Bronchial epithelial cell (primary cell): ENCODE measurements around the gene TRIM46. TPM values are rescaled to one million over a fixed set of nuclear protein-coding genes. Genes with fewer than 3 reads are reported as not detected.
"Not testable (repeated sequence)": the region's sequence is repeated elsewhere in the genome, so short reads cannot be mapped to it uniquely, and the experiment has no call there.

Experiments used
- DNase-seq: peaks from one replicate; pipeline ENCODE4 v3.0.0-alpha.2; 2010; ENCODE audit warnings: low read depth
- FAIRE-seq: peaks from 2 replicates; lab custom pipeline; 2011; peaks lifted over from hg19 to GRCh38; lab: Jason Lieb, UNC
- H3K27me3 ChIP-seq: 2 replicates; pipeline ENCODE4 v1.5.1; 2011; ENCODE audit warnings: low read length; ENCODE audit not compliant: control insufficient read depth, insufficient read depth
- H3K36me3 ChIP-seq: 2 replicates; pipeline ENCODE4 v1.5.1; 2011; ENCODE audit warnings: low read length; ENCODE audit not compliant: control insufficient read depth, insufficient read depth
- H3K4me3 ChIP-seq: 2 replicates; pipeline ENCODE4 v1.5.1; 2011; ENCODE audit warnings: mild to moderate bottlenecking, low read depth, low read length, control low read depth
- CTCF ChIP-seq: IDR thresholded peaks from 2 replicates; pipeline ENCODE4 v1.5.1; 2011; ENCODE audit warnings: mild to moderate bottlenecking, moderate library complexity, low read length, control low read depth, inconsistent platforms; ENCODE audit not compliant: insufficient read depth, severe bottlenecking
- total RNA-seq: library from RNA; depleted of rRNA; stranded (reverse); fragments of >200 nt; gene quantifications from 2 replicates; pipeline ENCODE4 v1.2.1, GENCODE V29; 2014

Gene TRIM46
- total RNA-seq, 1 donor from 2014 or later: 0.26 TPM

- DNase-seq: no peak
- no peak for FAIRE-seq
- no peak for TF ChIP-seq CTCF
- no peak overlapping the region for H3K4me3 ChIP-seq
- no peaks in the 10 kb centered on the region for H3K27me3 ChIP-seq
- H3K36me3 ChIP-seq: peaks cover 3% of the 10 kb centered on the region
These were observed 7.0 kb upstream of the TRIM46 start for GRCh38 chr1:155166471-155167165.

- Histone ChIP-seq H3K27me3 (no peaks in the 10 kb centered on the region), H3K36me3 (peaks cover 3% of the 10 kb centered on the region), H3K4me3 (no peak overlapping the region)
- FAIRE-seq (no peak), DNase-seq (peak; percentile 72)
- TF ChIP-seq CTCF: peak; percentile 94
These were observed 6.2 kb upstream of the TRIM46 start for GRCh38 chr1:155167166-155168104.

GRCh38 chr1:155168105-155168445 lies 5.6 kb upstream of the TRIM46 start:
- not testable (repeated sequence) for H3K4me3 ChIP-seq, DNase-seq, FAIRE-seq, H3K27me3 ChIP-seq, H3K36me3 ChIP-seq

- no peak for DNase-seq
- no peak for TF ChIP-seq CTCF
- FAIRE-seq: no peak
- H3K4me3 ChIP-seq: no peak overlapping the region
- no peaks in the 10 kb centered on the region for H3K27me3 ChIP-seq
- H3K36me3 ChIP-seq: peaks cover 3% of the 10 kb centered on the region
These were observed 5.0 kb upstream of the TRIM46 start for GRCh38 chr1:155168456-155169210.

- no peaks in the 10 kb centered on the region for H3K27me3 ChIP-seq
- no peak for FAIRE-seq
- peaks cover 3% of the 10 kb centered on the region for H3K36me3 ChIP-seq
- no peak for DNase-seq
- no peak overlapping the region for H3K4me3 ChIP-seq
- no peak for TF ChIP-seq CTCF
These were observed 4.1 kb upstream of the TRIM46 start for GRCh38 chr1:155169541-155169940.
